ENCODE data around the gene FGF18. TPM values are rescaled to one million over a fixed set of nuclear protein-coding genes. Genes with fewer than 3 reads are reported as not detected.

FGF18 gene
- total and polyA plus RNA-seq, 9 of the 15 experiments (the other 6 are each of a cell fraction or from before 2014, with no cell fraction given), result 0.05 to 0.18 (median 0.11) TPM; not detected in 6

GRCh38 chr5:171494452-171495121 is 75.1 kb downstream of the FGF18 start (continued):
- TF ChIP-seq LEF1 (IDR thresholded peaks at IDR 0.05) (peak; percentile 52; the same call in 1 of the 2 replicates), CREM (IDR thresholded peaks at IDR 0.05; ENCODE audit: low read depth) (peak; percentile 42), ZNF431 (CRISPR knock-in tag; IDR thresholded peaks at IDR 0.05) (no peak), TBP (optimal IDR thresholded peaks at IDR 0.05; ENCODE audit: low read depth, low read length) (peak; percentile 83), DMBX1 (CRISPR knock-in tag; IDR thresholded peaks at IDR 0.05; ENCODE audit: borderline replicate concordance) (peak; percentile 65; the same call in 1 of the 2 replicates), KDM4B (IDR thresholded peaks at IDR 0.05; ENCODE audit: borderline replicate concordance in 2 of 2, low read depth in 1 of 2) (0 out of 4 replicates have a peak, but pooled peaks of 1 of the 2 experiments have one; percentile 37), CUX1 (CRISPR knock-in tag; IDR thresholded peaks at IDR 0.05) (no peak), CBFA2T2 (conservative IDR thresholded peaks at IDR 0.05) (no peak), ZNF398 (CRISPR knock-in tag; IDR thresholded peaks at IDR 0.05) (no peak), MBD2 (IDR thresholded peaks at IDR 0.05; ENCODE audit: borderline replicate concordance, low read depth) (peak; percentile 39; the same call in 1 of the 2 replicates), ZNF655 (CRISPR knock-in tag; IDR thresholded peaks at IDR 0.05) (no peak), E2F6 (IDR thresholded peaks at IDR 0.05; ENCODE audit: borderline replicate concordance in 1 of 2, extremely low read depth in 1 of 2, insufficient read depth in 1 of 2, insufficient read length in 1 of 2, low read depth in 1 of 2, low read length in 1 of 2, poor library complexity in 1 of 2, severe bottlenecking in 1 of 2) (peak in 1 of 2 experiments; percentile 21)
